Amniotic epithelial cell (primary cell): ENCODE data around the gene COPG2.
"Not testable (repeated sequence)": the region's sequence is repeated elsewhere in the genome, so short reads cannot be mapped to it uniquely, and the experiment has no call there.

ENCODE experiments used
- DNase-seq: peaks from one replicate; pipeline ENCODE4 v3.0.0-alpha.2; 2010; ENCODE audit warnings: low read depth

Gene COPG2

GRCh38 chr7:130560972-130561371, 107.6 kb downstream of the COPG2 start:
- peak; percentile 70 for DNase-seq

GRCh38 chr7:130559184-130559583, 109.4 kb downstream of the COPG2 start:
- no peak for DNase-seq

- DNase-seq = no peak
These were observed 114.1 kb downstream of the COPG2 start for GRCh38 chr7:130554481-130554880.

- peak; percentile 52 for DNase-seq
These were observed 115.0 kb downstream of the COPG2 start for GRCh38 chr7:130553398-130554029.

GRCh38 chr7:130544356-130544755, 124.2 kb downstream of the COPG2 start:
- DNase-seq = no peak

GRCh38 chr7:130543487-130544010, 125.0 kb downstream of the COPG2 start:
- no peak for DNase-seq

GRCh38 chr7:130542297-130542696, 126.3 kb downstream of the COPG2 start:
- not testable (repeated sequence) for DNase-seq

GRCh38 chr7:130541287-130541686, 127.3 kb downstream of the COPG2 start:
- not testable (repeated sequence) for DNase-seq

GRCh38 chr7:130537894-130538293, 130.7 kb downstream of the COPG2 start:
- not testable (repeated sequence) for DNase-seq

- peak; percentile 66 for DNase-seq
These were observed 139.1 kb downstream of the COPG2 start for GRCh38 chr7:130529417-130529816.

GRCh38 chr7:130527752-130528355, 140.7 kb downstream of the COPG2 start:
- DNase-seq = not testable (repeated sequence)

GRCh38 chr7:130524628-130525027, 143.9 kb downstream of the COPG2 start:
- DNase-seq = no peak

GRCh38 chr7:130523519-130524125, 144.9 kb downstream of the COPG2 start:
- not testable (repeated sequence) for DNase-seq

GRCh38 chr7:130521258-130521951, 147.1 kb downstream of the COPG2 start:
- DNase-seq = no peak

- DNase-seq = no peak
These were observed 153.1 kb downstream of the COPG2 start for GRCh38 chr7:130515315-130516040.

GRCh38 chr7:130513447-130513846, 155.1 kb downstream of the COPG2 start:
- no peak for DNase-seq

- not testable (repeated sequence) for DNase-seq
These were observed 156.5 kb downstream of the COPG2 start for GRCh38 chr7:130512038-130512437.

GRCh38 chr7:130506358-130506757, 162.2 kb downstream of the COPG2 start:
- DNase-seq = no peak

GRCh38 chr7:130505753-130506152, 162.8 kb downstream of the COPG2 start:
- DNase-seq = peak; percentile 42

GRCh38 chr7:130500910-130501309, 167.6 kb downstream of the COPG2 start:
- no peak for DNase-seq

GRCh38 chr7:130500463-130500862, 168.1 kb downstream of the COPG2 start:
- DNase-seq = no peak

- DNase-seq = peak; percentile 72
These were observed 174.1 kb downstream of the COPG2 start for GRCh38 chr7:130494431-130494858.
